HEK293 (cell line): ENCODE results near the gene DSCAML1.

Experiments
- CTCF ChIA-PET: fragments of 350-600 bp; formaldehyde crosslinking; extraction: SDS; loops from one replicate; lab custom pipeline; 2021; ENCODE audit warnings: antibody characterized with exemption; lab: Yijun Ruan, JAX
- POLR2A ChIA-PET: fragments of 300-600 bp; formaldehyde crosslinking; extraction: SDS; loops from one replicate; lab custom pipeline; 2020; ENCODE audit warnings: antibody characterized with exemption, inconsistent platforms; lab: Yijun Ruan, JAX
- H3K27ac ChIP-seq: fragments of 200-500 bp; sonication (Bioruptor generic); 2 replicates; pipeline ENCODE4 v1.5.1; 2014; ENCODE audit warnings: low read depth, low read length, control low read depth, inconsistent platforms; ENCODE audit errors: extremely low read depth
- H3K36me3 ChIP-seq, 2 experiments: fragments of 200-500 bp in 1 of 2; sonication (Bioruptor generic) in 1 of 2; 1 replicate in 1 of 2; 2 replicates in 1 of 2; pipeline ENCODE4 v1.5.1; 2014 to 2017; ENCODE audit warnings: inconsistent platforms in 2 of 2, low read length in 2 of 2; ENCODE audit not compliant: control insufficient read depth in 2 of 2, insufficient read depth in 1 of 2
- H3K4me1 ChIP-seq: fragments of 200-500 bp; sonication (Bioruptor generic); 2 replicates; pipeline ENCODE4 v1.5.1; 2014; ENCODE audit warnings: mild to moderate bottlenecking, low read length, inconsistent platforms; ENCODE audit not compliant: control insufficient read depth, insufficient read depth
- H3K4me3 ChIP-seq: 2 replicates; pipeline ENCODE4 v1.5.1; 2011; ENCODE audit warnings: low read depth, mild to moderate bottlenecking, control low read depth, low read length, moderate library complexity
- H3K9me3 ChIP-seq: fragments of 200-500 bp; sonication (Bioruptor generic); 2 replicates; pipeline ENCODE4 v1.5.1; 2014; ENCODE audit warnings: low read depth, low read length, inconsistent platforms; ENCODE audit not compliant: control insufficient read depth, insufficient read depth
- OVOL3 ChIP-seq: fragments of 450-650 bp; formaldehyde crosslinking; IDR thresholded peaks from 2 replicates; pipeline ENCODE4 v1.5.1; 2016; ENCODE audit warnings: missing biosample characterization, missing genetic modification characterization
- ZEB2 ChIP-seq: fragments of 450-650 bp; formaldehyde crosslinking; IDR thresholded peaks from 2 replicates; pipeline ENCODE4 v1.5.1; 2016; ENCODE audit warnings: missing biosample characterization, missing genetic modification characterization
- ZNF157 ChIP-seq: fragments of 450-650 bp; formaldehyde crosslinking; IDR thresholded peaks from 2 replicates; pipeline ENCODE4 v1.5.1; 2016; ENCODE audit warnings: missing biosample characterization, missing genetic modification characterization
- ZNF350 ChIP-seq: fragments of 450-650 bp; formaldehyde crosslinking; IDR thresholded peaks from 2 replicates; pipeline ENCODE4 v1.5.0; 2017; ENCODE audit warnings: missing biosample characterization, mild to moderate bottlenecking, missing genetic modification characterization
- ZNF404 ChIP-seq: fragments of 450-650 bp; formaldehyde crosslinking; IDR thresholded peaks from 2 replicates; pipeline ENCODE4 v1.5.1; 2017; ENCODE audit warnings: missing biosample characterization, missing genetic modification characterization
- ZNF510 ChIP-seq: fragments of 450-650 bp; formaldehyde crosslinking; IDR thresholded peaks from 2 replicates; pipeline ENCODE4 v1.5.1; 2018; ENCODE audit warnings: mild to moderate bottlenecking, missing genetic modification characterization, missing biosample characterization; ENCODE audit not compliant: insufficient replicate concordance
- ZNF521 ChIP-seq: fragments of 450-650 bp; formaldehyde crosslinking; IDR thresholded peaks from 2 replicates; pipeline ENCODE4 v1.5.1; 2017; ENCODE audit warnings: missing biosample characterization, mild to moderate bottlenecking, missing genetic modification characterization
- ZNF555 ChIP-seq: fragments of 450-650 bp; formaldehyde crosslinking; conservative IDR thresholded peaks from 2 replicates; pipeline ENCODE4 v1.5.1; 2017; ENCODE audit warnings: missing biosample characterization, mild to moderate bottlenecking, missing genetic modification characterization, inconsistent platforms
- ZNF624 ChIP-seq: fragments of 450-650 bp; formaldehyde crosslinking; IDR thresholded peaks from 2 replicates; pipeline ENCODE4 v1.5.1; 2017; ENCODE audit warnings: missing biosample characterization, missing genetic modification characterization
- ZNF776 ChIP-seq: fragments of 450-650 bp; formaldehyde crosslinking; IDR thresholded peaks from 2 replicates; pipeline ENCODE4 v1.5.0; 2017; ENCODE audit warnings: missing biosample characterization, missing genetic modification characterization, borderline replicate concordance
- ZNF785 ChIP-seq: fragments of 450-650 bp; formaldehyde crosslinking; IDR thresholded peaks from 2 replicates; pipeline ENCODE4 v1.5.1; 2016; ENCODE audit warnings: missing biosample characterization, missing genetic modification characterization
- ZSCAN30 ChIP-seq: fragments of 450-650 bp; IDR thresholded peaks from 2 replicates; pipeline ENCODE4 v1.5.1; 2018; ENCODE audit warnings: missing biosample characterization, mild to moderate bottlenecking, missing genetic modification characterization, moderate library complexity
- TF ChIP-seq, protein P1 (sequence below): fragments of 450-650 bp; formaldehyde crosslinking; IDR thresholded peaks from 2 replicates; pipeline ENCODE4 v1.5.1; 2016; ENCODE audit warnings: missing biosample characterization, missing genetic modification characterization
- TF ChIP-seq, protein P2 (sequence below): fragments of 450-650 bp; formaldehyde crosslinking; IDR thresholded peaks from 2 replicates; pipeline ENCODE4 v1.5.1; 2016; ENCODE audit warnings: missing biosample characterization, missing genetic modification characterization
- TF ChIP-seq, protein P3 (sequence below): fragments of 450-650 bp; formaldehyde crosslinking; IDR thresholded peaks from 2 replicates; pipeline ENCODE4 v1.5.1; 2016; ENCODE audit warnings: missing biosample characterization, missing genetic modification characterization
- TF ChIP-seq, protein P4 (sequence below): fragments of 450-650 bp; formaldehyde crosslinking; IDR thresholded peaks from 2 replicates; pipeline ENCODE4 v1.5.1; 2016; ENCODE audit warnings: missing biosample characterization, missing genetic modification characterization
- TF ChIP-seq, protein P5 (sequence below): fragments of 450-650 bp; formaldehyde crosslinking; IDR thresholded peaks from 2 replicates; pipeline ENCODE4 v1.5.1; 2016; ENCODE audit warnings: missing biosample characterization, missing genetic modification characterization

The DSCAML1 gene

DNA sequence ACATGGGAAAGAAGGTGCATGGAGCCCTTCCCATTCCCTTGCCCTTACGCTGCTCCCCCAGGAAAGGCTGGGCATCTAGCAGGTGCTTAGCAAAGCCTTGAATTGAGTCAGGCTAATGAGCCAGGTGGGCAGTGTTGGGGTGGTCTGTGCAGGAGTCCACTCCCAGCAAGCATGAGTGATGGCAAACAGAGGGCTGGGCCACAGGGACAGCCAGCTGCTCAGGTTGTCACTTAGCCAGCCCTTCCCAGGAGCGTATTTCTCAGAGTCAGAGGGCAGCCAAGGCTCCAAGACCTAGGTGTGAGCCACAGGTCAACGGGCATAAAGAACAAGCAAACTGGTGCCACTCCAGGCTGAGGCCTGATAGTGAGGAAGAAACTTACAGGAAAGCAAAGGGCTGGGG, 149.8 kb downstream of the DSCAML1 start:
- H3K9me3 ChIP-seq = no peaks in the 10 kb centered on the region
- CTCF ChIA-PET = interaction anchor here (0.8 kb wide), 1 partner anchor 170 kb away, joined by 3 read pairs; no protein-coding TSS in a partner anchor
- no peaks in the 10 kb centered on the region for H3K36me3 ChIP-seq
- no peak overlapping the region for H3K27ac ChIP-seq
- no peaks in the 10 kb centered on the region for H3K4me1 ChIP-seq
- TF ChIP-seq, protein P1, sequence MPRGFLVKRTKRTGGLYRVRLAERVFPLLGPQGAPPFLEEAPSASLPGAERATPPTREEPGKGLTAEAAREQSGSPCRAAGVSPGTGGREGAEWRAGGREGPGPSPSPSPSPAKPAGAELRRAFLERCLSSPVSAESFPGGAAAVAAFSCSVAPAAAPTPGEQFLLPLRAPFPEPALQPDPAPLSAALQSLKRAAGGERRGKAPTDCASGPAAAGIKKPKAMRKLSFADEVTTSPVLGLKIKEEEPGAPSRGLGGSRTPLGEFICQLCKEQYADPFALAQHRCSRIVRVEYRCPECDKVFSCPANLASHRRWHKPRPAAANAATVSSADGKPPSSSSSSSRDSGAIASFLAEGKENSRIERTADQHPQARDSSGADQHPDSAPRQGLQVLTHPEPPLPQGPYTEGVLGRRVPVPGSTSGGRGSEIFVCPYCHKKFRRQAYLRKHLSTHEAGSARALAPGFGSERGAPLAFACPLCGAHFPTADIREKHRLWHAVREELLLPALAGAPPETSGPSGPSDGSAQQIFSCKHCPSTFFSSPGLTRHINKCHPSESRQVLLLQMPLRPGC (tag by site-specific recombination) = no peak
- TF ChIP-seq ZNF555 (tag by site-specific recombination) = no peak
- TF ChIP-seq, protein P2, sequence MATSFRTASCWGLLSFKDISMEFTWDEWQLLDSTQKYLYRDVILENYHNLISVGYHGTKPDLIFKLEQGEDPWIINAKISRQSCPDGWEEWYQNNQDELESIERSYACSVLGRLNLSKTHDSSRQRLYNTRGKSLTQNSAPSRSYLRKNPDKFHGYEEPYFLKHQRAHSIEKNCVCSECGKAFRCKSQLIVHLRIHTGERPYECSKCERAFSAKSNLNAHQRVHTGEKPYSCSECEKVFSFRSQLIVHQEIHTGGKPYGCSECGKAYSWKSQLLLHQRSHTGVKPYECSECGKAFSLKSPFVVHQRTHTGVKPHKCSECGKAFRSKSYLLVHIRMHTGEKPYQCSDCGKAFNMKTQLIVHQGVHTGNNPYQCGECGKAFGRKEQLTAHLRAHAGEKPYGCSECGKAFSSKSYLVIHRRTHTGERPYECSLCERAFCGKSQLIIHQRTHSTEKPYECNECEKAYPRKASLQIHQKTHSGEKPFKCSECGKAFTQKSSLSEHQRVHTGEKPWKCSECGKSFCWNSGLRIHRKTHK (tag by site-specific recombination) = no peak
- POLR2A ChIA-PET = no interaction called here
- H3K4me3 ChIP-seq = no peak overlapping the region

DNA sequence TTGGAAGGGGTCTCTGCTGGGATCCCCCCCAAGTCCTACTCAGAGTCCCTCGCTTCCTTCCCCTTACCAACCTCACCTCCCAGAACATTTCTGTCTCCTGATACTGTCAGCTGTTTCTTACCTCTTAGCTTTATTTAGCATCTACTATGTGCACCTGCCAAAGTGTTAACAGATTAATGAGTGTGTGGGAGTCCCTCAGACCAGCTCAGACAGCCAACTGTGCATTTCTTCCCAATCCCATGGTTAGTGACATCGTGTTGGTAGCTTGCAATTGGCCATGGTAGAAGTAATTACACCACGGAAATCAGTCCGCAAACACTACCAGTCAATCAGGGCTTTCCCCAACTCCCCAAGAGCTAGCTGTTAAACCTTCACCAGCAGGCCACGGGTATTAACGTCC, 150.6 kb downstream of the DSCAML1 start:
- CTCF ChIA-PET = interaction anchor here (0.8 kb wide), 1 partner anchor 171 kb away, joined by 3 read pairs; no protein-coding TSS in a partner anchor

DNA sequence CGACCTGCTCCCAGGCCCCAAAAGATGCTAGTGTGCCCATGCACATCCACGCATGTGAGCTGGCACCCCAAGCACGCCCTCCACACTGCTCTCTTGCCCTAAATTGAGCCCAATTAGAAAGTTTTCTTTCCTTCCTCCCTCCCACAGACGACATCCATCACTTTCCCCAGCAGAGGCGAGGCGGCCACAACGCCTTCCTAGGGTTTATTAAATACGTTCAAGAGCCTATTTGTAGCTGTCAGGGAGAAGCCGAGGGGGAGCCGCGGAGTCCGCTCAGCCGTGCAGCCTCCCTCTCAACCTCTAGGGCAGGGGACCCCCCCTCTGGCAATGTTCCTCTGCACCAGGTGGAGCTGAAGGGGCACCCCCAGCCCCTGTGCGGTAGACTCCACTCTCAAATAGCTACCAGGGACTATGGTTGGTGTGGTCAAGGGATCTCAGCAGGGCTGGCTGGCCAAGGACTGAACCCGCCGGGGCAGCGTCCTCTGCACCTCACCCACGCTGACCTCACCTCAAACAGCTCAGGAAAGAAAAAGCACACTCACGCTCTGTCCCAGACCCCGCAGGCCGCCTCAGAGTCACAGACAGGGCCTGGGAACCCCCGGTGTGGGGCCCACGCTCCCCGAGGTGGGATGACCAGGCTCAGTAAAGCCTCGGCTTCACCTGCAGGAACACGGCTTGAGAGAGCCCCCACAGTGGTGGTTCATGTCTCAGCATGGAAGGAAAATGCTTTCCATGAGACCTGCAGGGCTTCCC, 152.4 kb downstream of the DSCAML1 start:
- no peaks in the 10 kb centered on the region for H3K4me1 ChIP-seq
- POLR2A ChIA-PET = no interaction called here
- no peak overlapping the region for H3K4me3 ChIP-seq
- no peaks in the 10 kb centered on the region for H3K36me3 ChIP-seq
- CTCF ChIA-PET = interaction anchor here (0.7 kb wide), 2 partner anchors 51 to 119 kb away, joined by 3 to 5 read pairs; no protein-coding TSS in a partner anchor
- no peak overlapping the region for H3K27ac ChIP-seq
- H3K9me3 ChIP-seq = no peaks in the 10 kb centered on the region
- TF ChIP-seq ZNF624 (tag by site-specific recombination) (no peak), ZNF404 (tag by site-specific recombination) (no peak), ZNF776 (no peak), ZNF785 (tag by site-specific recombination) (no peak), ZNF157 (tag by site-specific recombination) (no peak), ZSCAN30 (no peak), ZEB2 (tag by site-specific recombination) (no peak), ZNF510 (tag by site-specific recombination) (no peak)
- TF ChIP-seq, protein P3, sequence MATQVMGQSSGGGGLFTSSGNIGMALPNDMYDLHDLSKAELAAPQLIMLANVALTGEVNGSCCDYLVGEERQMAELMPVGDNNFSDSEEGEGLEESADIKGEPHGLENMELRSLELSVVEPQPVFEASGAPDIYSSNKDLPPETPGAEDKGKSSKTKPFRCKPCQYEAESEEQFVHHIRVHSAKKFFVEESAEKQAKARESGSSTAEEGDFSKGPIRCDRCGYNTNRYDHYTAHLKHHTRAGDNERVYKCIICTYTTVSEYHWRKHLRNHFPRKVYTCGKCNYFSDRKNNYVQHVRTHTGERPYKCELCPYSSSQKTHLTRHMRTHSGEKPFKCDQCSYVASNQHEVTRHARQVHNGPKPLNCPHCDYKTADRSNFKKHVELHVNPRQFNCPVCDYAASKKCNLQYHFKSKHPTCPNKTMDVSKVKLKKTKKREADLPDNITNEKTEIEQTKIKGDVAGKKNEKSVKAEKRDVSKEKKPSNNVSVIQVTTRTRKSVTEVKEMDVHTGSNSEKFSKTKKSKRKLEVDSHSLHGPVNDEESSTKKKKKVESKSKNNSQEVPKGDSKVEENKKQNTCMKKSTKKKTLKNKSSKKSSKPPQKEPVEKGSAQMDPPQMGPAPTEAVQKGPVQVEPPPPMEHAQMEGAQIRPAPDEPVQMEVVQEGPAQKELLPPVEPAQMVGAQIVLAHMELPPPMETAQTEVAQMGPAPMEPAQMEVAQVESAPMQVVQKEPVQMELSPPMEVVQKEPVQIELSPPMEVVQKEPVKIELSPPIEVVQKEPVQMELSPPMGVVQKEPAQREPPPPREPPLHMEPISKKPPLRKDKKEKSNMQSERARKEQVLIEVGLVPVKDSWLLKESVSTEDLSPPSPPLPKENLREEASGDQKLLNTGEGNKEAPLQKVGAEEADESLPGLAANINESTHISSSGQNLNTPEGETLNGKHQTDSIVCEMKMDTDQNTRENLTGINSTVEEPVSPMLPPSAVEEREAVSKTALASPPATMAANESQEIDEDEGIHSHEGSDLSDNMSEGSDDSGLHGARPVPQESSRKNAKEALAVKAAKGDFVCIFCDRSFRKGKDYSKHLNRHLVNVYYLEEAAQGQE (tag by site-specific recombination) = no peak
- TF ChIP-seq, protein P4, sequence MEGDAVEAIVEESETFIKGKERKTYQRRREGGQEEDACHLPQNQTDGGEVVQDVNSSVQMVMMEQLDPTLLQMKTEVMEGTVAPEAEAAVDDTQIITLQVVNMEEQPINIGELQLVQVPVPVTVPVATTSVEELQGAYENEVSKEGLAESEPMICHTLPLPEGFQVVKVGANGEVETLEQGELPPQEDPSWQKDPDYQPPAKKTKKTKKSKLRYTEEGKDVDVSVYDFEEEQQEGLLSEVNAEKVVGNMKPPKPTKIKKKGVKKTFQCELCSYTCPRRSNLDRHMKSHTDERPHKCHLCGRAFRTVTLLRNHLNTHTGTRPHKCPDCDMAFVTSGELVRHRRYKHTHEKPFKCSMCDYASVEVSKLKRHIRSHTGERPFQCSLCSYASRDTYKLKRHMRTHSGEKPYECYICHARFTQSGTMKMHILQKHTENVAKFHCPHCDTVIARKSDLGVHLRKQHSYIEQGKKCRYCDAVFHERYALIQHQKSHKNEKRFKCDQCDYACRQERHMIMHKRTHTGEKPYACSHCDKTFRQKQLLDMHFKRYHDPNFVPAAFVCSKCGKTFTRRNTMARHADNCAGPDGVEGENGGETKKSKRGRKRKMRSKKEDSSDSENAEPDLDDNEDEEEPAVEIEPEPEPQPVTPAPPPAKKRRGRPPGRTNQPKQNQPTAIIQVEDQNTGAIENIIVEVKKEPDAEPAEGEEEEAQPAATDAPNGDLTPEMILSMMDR (tag by site-specific recombination) = no peak

More for the DNA sequence above, 150.6 kb downstream of the DSCAML1 start:
- no peaks in the 10 kb centered on the region for H3K36me3 ChIP-seq
- POLR2A ChIA-PET = no interaction called here
- no peaks in the 10 kb centered on the region for H3K4me1 ChIP-seq
- no peak overlapping the region for H3K27ac ChIP-seq
- no peak overlapping the region for H3K4me3 ChIP-seq
- H3K9me3 ChIP-seq = no peaks in the 10 kb centered on the region
- TF ChIP-seq ZNF521 (tag by site-specific recombination) (no peak), OVOL3 (tag by site-specific recombination) (no peak), ZNF350 (no peak)
- TF ChIP-seq, protein P5, sequence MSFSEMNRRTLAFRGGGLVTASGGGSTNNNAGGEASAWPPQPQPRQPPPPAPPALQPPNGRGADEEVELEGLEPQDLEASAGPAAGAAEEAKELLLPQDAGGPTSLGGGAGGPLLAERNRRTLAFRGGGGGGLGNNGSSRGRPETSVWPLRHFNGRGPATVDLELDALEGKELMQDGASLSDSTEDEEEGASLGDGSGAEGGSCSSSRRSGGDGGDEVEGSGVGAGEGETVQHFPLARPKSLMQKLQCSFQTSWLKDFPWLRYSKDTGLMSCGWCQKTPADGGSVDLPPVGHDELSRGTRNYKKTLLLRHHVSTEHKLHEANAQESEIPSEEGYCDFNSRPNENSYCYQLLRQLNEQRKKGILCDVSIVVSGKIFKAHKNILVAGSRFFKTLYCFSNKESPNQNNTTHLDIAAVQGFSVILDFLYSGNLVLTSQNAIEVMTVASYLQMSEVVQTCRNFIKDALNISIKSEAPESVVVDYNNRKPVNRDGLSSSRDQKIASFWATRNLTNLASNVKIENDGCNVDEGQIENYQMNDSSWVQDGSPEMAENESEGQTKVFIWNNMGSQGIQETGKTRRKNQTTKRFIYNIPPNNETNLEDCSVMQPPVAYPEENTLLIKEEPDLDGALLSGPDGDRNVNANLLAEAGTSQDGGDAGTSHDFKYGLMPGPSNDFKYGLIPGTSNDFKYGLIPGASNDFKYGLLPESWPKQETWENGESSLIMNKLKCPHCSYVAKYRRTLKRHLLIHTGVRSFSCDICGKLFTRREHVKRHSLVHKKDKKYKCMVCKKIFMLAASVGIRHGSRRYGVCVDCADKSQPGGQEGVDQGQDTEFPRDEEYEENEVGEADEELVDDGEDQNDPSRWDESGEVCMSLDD (tag by site-specific recombination) = no peak
- TF ChIP-seq, all 188 proteins: peak for 0
